GM12892 (cell line): Measurements from ENCODE around the gene ASXL3.

ENCODE experiments used
- POLR2A ChIP-seq: IDR thresholded peaks from 2 replicates; pipeline ENCODE4 v1.6.1; 2011; ENCODE audit warnings: low read depth, low read length, control low read depth
- POLR2AphosphoS5 ChIP-seq: IDR thresholded peaks from 2 replicates; pipeline ENCODE4 v1.6.1; 2011; ENCODE audit warnings: low read depth, low read length, control low read depth

DNA sequence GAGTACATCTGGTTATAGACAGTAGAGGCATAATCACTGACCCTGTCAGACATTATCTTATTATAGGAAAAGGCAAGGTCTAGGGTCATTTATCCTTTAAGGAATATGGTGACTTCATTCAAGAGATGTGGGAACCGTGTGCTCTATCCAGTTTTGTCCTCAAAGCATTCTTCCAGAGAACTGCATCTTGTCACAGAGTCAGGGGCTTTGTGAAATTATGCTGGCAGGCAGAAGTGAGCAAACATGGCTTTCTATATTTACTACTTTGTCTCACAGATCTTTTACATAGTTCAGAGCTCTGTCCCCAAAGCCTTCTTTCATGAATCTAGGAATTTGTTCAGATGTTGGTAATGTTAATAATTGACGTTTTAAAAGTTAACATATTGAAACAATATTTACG is 177.4 kb downstream of the ASXL3 start:
- TF ChIP-seq POLR2A (no peak), POLR2AphosphoS5 (no peak)
